Activated T-cell treated with anti-CD3 and anti-CD28 coated beads for 1 hour (primary cell): ENCODE measurements around the gene RIN3.
"Not testable (repeated sequence)": the region's sequence is repeated elsewhere in the genome, so short reads cannot be mapped to it uniquely, and the experiment has no call there.

Experiments
- DNase-seq: peaks from one replicate; pipeline ENCODE4 v3.0.0-alpha.2; 2020; ENCODE audit warnings: low read depth

RIN3 gene

DNA sequence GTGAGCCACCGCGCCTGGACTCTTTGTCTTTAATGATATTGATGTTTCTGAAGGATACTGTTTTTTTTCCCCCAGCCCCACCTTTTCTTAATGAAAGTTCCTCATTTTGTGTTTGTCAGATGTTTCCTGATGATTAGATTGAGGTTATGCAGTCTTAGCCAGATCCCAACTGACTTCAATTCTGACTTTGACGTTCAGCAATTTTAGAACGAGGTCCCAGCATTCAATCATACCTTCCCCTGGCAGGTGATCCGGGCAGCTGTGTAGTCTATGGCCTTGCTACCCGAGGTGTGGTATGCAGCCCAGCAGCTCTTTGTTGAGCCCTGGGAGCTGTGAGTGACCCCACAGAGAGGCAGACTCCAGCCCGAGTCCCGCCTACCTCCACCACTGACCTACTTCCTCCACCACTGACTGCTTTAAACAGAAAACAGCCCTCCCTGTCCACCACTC lies 152.1 kb downstream of the RIN3 start:
- DNase-seq = no peak

DNA sequence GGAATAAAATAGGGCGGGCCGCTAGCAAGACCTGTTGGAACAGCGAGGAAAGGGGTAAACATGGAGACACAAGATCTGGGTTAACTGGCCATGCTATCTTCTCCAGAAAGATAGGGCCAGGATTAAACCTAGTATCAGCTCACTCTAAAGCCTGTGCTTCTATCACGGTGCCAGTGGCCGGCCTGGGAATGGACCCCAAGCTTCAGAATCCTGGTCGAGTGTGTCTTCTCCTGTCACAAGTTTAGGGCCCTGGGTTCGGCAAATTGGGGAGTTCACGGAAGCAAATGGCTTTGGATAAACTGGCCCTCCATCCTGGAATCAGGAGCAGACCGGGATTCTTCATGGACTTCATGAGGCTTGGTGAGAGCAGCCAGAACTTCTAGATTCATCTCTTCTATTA lies 152.7 kb downstream of the RIN3 start:
- DNase-seq = no peak

DNA sequence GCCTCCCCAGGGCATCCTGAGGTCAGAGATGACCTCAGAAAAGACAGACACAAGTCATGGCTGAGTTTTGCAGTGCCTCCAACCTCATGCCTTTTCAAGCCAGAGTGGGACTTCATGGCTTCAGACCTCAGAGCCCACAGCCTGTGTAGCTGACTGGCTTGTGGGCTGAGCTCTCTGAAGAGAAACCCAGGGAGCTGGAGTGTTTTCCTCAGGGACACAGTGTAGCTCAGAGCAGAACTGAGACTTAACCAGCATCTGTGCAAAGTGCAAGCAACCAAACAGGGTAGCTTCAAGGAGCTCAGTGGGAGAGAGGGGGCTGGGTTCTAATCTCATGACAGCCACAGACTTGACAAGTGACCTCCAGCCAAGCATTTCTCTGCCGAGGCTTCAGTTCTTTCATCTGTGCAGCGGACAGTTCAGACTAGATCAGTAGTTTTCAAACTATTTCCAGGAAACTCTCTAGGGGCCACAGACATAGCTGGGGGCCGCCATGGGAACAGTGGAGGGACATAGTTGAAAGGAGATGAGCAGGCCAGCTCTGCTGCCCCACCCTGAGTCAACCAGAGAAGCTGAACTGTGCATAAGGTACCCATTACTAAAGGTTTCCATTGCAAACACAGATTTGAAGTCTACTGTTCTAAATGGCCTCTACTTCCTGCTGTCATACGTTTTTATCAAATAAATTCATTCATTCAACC lies 154.8 kb downstream of the RIN3 start:
- no peak for DNase-seq

DNA sequence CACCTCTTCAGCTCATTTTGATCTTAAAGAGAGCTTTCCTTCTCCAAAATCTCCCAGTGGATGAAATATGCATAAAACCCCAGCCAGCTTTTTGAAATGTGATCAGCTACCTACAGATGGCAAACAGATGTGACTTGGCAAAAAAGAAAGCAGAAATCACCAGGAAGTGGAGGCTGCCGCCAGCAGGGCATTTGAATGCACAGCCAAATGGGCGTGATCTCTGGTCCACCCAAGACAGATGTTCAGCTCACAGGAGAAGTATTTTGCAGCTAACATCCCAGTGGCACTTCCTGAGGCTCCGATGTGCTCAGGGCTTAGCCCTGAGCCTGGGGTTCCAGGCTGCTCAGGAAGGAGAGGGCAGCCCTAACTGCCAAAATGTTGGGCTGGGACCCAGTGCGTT lies 156.6 kb downstream of the RIN3 start:
- DNase-seq = no peak

DNA sequence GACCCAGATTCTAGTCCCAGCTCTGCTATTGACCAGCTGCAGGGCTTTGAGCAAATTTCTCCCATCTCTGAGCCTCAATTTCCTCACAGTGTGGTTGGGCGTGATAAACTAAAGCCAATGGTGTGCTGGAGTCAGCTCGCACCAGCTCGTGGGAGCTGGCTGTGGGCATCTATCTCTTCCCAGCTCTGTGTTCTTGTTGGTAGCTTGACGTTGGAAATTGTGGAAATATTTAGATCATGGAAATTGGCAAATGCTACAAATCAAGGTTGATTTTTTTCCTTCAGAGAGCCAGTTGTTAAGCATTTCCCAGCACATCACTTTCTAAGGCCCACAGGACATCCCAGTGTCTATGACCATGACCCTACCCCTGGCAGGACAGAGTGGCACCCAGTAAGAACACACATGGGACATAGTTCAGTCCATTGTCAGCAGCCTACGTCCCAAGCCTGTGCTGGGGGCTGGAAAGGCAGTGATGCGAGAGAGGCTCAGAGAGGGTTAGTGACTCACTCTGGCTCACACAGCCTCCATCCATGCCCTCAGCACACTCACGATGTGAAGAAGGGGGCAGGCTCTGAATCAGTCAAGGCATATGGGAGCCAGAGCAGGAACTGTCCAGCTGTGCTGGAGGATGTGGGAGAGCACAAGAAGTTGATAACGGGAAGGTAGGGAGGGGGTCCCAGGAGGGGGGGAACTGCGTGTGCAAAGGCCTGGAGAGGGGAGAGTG lies 157.2 kb downstream of the RIN3 start:
- no peak for DNase-seq

DNA sequence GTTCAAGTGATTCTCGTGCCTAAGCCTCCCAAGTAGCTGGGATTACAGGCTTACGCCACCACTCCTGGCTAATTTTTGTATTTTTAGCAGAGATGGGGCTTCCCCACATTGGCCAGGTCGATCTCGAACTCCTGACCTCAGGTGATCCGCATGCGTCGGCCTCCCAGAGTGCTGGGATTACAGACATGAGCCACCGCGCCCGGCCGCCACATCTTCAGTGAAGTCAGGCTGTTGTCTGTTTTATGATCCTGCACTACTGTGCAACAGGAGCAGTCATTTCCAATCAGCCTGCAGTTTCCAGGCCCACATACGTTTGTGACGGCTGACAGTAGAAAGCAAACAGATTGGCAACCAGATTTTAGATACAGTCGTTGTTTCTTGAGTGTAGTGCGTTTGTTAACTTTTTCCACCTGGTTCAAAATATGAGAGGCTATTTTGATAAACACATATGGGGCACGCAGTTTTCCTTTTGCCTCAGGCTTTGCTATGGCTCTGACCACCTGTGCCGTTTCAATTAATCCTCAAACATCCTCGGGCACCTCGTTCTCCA lies 160.1 kb downstream of the RIN3 start:
- DNase-seq = no peak

DNA sequence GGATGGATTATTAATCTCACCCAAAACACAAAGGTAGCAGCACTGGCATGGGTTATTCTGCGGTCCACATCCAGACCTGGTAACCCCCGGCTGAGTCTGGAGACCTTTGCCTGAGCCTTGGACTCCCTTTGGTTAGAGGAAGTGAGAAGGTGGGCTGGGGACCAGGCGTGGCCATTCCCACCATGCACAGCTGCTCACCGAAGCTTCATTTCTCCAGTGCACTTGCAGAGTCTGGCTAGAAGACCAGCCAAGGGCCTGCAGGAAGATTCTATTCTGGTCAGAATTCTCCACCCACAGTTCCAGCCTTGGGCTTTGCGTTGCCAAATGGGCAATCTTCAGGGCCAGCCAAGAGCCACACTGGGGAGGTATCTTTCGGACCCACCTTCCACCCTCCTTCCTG lies 161.8 kb downstream of the RIN3 start:
- DNase-seq = no peak

DNA sequence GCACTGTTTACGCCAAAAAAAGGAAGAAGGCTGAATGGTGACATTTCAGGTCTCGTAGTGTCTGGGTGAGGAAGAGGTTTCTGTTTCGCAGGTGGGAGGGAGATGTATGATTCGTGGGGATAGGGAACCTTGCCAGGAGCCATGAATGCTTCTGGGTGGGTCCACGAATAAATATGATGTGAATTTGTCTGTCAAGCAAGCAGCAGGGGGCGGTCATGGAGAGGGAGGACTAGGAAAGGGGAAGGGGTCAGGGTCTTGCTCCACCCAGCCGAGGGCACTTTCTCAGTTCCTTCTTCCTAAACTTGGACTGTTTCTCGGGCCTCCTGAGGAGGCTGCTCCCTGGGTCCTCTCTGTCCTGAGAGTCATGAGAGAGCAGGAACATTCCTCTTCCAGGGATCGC lies 162.4 kb downstream of the RIN3 start:
- no peak for DNase-seq

DNA sequence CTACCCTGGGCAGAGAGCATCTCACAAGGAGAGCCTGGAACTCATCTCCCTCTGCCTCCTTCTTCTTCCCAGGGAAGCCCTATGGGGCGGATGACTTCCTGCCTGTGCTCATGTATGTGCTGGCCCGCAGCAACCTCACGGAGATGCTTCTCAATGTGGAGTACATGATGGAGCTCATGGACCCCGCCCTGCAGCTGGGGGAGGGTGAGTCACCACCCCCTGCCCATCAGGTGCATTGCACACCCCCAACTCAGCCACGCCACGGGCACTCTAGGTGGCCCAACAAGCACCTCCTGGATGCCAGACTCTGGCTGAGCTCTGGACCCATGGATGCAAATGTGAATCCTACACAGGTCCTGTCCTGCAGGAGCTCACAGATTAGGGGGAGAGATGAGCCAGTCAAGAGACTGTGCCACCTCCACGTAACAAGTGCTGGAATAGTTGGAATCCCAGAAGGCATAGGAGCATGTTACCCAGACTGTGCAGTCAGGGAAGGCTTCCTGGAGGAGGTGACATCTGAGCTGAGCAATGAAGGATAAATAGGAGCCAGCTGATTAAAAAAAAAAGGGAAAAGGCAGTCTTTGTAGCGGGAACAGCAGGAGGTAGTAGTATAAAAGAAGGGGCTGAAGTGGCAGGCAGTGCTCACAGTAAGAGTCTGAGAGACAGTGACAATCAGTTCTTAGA lies 163.0 kb downstream of the RIN3 start:
- DNase-seq = no peak

DNA sequence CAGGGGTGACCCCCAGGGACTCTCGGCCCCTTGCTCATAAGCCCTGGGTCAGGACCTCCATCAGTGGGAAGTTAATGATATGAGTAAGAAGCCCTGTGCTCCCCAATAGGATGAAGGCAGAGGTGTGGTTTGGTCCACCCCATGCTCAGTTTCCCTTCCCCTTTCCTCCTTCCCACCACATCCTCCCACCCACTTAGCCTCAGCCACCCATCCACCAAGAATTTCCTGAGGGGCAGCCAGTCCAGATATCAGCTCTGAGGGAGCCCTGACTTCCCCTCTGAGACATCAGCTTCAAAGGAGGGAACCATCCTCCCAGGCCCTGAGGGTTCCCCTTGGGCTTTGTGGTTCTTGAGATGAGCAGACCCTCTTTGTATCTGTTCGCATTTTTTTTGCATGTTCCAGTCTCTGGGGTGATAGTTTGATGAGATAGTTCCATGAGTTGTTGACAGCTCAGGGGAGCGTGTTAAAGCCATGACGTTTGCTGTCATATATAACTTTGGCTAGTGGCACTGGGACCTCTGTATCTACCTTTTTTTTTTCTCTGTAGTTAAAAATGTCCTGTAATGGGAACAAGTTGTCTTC lies 163.6 kb downstream of the RIN3 start:
- DNase-seq = no peak

DNA sequence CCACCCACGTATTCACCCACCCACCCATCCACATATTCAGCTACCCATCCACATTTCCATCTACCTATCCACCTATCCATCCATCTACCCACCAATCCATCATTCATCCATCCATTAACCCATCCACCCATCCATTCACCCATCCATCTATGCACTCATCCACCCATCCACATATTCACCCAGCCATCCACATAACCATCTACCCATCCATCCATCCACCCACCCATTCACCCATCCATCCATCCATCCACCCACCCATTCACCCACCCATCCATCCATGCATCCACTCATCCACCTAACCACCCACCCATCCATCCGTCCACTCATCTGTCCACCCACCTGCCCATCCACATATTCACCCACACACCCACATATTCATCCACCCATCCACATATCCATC lies 164.4 kb downstream of the RIN3 start:
- no peak for DNase-seq

DNA sequence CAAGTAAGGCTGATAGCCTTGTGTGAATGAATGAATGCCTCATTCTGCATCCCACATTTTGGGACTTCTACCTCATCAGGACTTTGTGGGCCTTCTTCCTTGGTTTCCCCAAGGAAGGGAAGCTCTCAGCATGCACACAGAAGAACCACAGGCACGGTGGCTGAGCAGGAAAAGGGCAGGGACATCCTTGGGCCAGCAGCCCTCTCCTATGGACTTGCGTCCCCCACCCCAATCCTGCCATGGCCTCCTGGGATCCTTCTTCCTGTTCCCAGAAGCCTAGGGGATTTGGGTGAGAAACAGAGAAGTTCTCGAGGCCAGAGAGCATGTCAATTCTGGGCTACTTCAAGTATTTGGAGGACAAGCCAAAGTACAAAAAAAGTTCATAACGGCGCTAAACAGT lies 165.2 kb downstream of the RIN3 start:
- DNase-seq = no peak

DNA sequence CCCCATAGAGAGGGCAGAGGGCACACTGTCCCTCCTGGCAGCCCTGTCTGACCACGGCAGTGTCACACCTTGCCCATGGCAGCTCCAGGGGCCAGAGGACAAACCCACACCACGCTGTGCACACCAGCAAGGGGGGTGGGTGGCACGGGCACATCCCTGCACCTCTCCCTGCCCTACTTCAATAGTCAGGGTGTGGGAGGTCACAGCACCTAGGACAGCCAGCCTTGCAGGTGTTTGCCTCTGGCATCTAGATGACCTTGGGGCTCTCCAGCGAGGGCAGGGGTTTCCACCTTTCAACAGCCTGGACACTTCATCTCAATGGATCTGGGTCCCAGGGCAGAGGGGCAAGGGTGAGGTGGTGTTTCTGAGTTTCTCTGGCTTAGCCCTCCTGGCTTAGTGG lies 165.7 kb downstream of the RIN3 start:
- DNase-seq = no peak

DNA sequence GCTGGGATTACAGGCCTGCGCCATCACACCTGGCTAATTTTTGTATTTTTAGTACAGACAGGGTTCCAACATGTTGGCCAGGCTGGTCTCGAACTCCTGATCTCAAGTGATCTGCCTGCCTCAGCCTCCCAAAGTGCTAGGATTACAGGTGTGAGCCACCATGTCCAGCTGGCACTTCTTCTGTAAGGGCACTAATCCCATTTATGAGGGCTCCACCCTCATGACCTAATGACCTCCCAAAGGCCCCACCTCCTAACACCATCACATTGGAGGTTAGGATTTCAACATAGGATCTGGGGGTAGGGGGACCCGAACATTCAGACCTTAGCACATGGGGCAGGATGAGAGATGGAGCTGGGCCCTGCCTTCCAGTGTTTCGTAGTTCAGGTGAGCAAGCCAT lies 166.7 kb downstream of the RIN3 start:
- DNase-seq = not testable (repeated sequence)

DNA sequence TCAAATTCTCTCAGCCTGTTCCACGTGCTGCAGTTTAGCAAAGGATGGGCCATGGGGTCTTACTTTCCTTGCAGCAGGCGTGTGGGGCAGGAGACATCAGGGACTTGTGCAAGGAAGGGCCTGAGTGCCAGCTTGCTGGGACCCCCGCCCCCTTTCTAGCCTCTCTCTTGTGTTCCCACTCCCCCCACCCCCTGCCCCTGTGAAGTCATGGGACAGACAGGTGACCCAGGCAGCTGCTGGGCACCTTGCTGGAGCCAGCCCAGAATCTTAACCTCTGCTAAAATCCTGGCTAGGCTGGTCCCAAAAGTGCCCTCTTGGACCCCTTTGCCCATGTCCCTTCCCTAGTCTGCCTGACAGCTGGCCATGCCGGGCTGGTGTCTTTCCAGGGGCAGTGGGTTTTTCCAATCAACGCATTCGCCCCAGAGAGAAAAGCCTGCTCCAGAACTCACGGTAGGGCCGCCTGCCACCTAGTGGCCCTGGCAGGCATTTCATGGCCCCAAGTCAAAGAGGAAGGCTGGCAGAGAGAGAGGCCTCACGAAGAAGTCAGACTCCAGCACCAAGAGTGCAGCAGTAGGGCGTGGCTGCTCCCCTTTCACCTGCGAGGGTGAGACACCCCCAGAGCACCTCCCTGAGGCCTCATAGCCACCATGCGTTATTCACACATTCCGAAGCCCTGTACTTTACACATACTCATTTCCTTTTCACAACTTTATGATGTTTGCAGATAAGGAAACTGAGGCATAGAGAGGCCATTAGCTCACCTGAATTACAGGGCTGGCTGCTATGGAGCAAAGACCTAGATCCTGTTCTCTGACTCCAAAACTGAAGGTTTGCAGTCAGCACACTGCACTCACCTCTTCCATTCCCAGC lies 167.4 kb downstream of the RIN3 start:
- peak; percentile 65 for DNase-seq

DNA sequence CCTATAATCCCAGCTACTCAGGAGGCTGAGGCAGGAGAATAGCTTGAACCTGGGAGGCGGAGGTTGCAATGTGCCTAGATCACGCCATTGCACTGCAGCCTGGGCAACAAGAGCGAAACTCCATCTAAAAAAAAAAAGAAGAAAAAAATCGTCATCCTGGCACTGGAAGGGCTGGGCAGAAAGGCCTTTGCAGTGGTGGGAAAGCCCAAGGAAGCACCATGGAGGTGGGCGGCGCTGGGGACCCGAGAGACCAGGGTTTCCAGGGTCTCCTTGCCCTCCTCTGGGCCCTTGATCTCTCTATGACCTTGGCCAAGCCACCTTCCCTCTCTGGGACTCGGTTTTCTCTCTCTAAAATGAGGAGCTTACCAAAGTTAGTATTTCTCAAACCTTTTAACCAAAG lies 169.5 kb downstream of the RIN3 start:
- no peak for DNase-seq

DNA sequence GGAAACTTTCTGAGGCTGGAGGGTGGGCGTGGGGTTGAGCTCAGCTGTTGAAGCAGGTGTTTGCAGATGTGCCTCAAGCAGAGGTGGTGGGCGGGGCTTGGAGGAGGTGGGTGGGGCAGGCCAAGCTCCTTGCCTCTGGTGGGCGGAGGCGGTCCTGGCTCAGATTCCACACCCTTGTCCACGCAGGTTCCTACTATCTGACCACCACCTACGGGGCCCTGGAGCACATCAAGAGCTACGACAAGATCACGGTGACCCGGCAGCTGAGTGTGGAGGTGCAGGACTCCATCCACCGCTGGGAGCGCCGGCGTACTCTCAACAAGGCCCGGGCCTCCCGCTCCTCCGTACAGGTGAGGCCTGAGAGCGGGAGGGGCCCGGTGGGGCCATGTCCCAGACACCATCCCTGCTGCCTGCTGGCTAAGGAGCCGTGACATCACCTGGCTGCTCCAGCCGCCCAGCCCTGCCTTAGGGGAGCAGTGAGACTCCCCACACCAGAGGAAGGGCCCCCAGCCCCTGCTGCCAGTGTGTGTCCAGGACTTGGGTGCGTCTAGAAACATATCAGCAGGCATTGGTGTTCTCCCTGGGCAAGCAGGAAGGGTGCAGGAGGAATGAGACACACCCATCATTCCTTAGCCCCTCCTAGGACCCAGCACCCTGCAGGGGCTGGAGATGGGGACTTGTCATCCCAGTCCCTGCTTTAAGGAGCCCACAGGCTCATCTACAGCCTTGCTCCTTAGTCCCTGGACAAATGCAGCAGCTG lies 171.4 kb downstream of the RIN3 start:
- no peak for DNase-seq

DNA sequence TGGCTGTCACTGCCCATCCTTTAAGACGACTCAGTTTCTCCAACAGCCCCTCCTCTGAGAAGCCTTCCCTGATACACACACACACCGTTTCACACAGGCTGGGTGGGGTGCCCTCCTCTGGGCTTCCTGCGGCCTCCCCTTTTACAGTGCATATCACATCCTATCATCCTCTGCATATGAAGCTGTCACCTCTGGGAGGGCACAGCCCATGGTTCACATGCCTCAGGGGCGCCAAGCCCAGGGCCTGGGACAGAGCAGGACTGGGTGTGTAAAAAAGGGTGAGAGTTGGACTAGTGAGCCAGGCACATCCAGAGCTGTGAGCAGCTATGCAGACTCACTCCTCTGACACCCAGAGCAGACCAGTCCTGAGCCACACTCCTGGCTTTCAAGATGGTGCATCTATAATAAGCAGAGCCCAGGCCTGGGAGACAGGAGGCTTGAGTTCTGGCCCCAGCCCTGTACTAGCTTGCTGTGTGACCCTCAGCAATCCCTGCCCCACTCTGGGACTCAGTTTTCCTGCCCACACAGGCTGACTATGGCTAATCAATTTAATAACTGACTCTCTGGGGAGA lies 172.3 kb downstream of the RIN3 start:
- no peak for DNase-seq

DNA sequence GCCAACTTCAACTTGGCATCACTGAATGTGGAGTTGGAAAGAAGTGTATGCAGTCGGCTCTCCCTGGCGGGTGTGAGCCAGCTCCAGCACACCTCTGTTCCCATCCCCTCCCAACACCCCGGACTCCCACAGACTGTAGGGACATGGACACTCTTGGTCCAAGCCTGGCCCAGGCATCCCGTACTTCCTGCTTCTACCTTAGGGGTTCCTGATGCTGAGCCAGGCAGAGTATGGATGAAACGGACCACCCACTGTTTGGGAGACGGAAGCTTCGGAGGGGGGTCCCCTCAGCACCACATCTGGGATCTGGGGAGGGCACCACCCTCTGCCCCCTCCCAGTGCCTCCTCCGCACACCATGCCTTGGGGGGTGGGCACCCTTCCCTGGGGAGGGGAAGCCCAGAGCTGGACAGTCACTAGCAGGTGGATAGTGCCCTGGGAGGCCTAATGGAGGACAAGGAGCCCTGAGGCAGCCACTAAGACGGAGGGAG lies 172.9 kb downstream of the RIN3 start:
- no peak for DNase-seq

DNA sequence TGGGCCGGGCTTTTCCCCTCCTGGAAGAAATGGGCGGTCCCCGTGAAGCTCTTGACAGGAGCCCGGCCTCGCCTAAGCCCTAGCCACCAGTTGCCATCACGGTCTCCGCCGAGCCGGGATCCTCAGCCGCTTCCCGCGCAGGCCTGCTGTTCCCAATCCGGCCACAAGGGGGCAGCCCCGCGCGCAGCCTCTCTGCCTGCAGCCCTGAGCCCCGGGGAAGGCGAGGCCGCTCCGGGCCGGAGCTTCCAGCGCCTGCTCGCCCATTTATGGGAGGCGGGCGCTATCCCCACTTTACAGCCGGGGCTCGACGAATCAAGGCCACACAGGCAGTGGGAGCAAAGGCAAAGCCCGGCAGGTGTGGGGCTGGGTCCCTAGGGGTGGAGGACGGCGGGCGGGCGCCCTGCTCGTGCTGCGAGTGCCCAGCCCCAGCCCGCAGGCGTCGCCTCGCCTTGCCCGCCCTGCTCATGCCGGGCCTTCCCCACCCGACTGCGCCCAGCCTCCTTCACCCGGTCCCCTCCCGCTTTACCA lies 173.4 kb downstream of the RIN3 start:
- DNase-seq = peak; percentile 38
